A549 (cell line): ENCODE data around the gene TMEM117. TPM values are rescaled to one million over a fixed set of nuclear protein-coding genes. Genes with fewer than 3 reads are reported as not detected.

ENCODE experiments used
- ATAC-seq, 2 experiments: fragments of 200-7000 bp in 1 of 2; fragments of >200 bp in 1 of 2; cut with Nextera tagmentation in 1 of 2; cut with Tn5 transposase in 1 of 2; 3 replicates each; pipeline versions ENCODE4 v1.8.0 to v1.9.1; 2018 to 2020; ENCODE audit warnings: mild to moderate bottlenecking in 1 of 2, moderate library complexity in 1 of 2
- CTCF ChIA-PET: fragments of 300-600 bp; sonication (Branson Sonifier 250); formaldehyde crosslinking; extraction: SDS; loops from one replicate; lab custom pipeline; 2021; ENCODE audit warnings: antibody characterized with exemption, inconsistent platforms; lab: Yijun Ruan, JAX
- POLR2A ChIA-PET: fragments of 350-600 bp; formaldehyde crosslinking; extraction: SDS; loops from one replicate; lab custom pipeline; 2021; ENCODE audit warnings: antibody characterized with exemption, inconsistent platforms; lab: Yijun Ruan, JAX
- DNase-seq, 2 experiments: peaks; one replicate each; pipeline versions ENCODE4 v3.0.0 to v3.0.0-alpha.2; 2011 to 2016; ENCODE audit warnings: low read depth in 1 of 2, low spot score in 1 of 2
- FAIRE-seq: peaks from 2 replicates; lab custom pipeline; 2011; peaks lifted over from hg19 to GRCh38; lab: Jason Lieb, UNC
- H3K27ac ChIP-seq, 2 experiments: fragments of >200 bp; sonication (Bioruptor Twin); formaldehyde crosslinking; 3 replicates each; pipeline ENCODE4 v1.5.1; 2016 to 2017
- H3K4me1 ChIP-seq: fragments of >200 bp; sonication (Bioruptor Twin); formaldehyde crosslinking; 3 replicates; pipeline ENCODE4 v1.6.1; 2016
- H3K4me2 ChIP-seq: fragments of >200 bp; sonication (Bioruptor Twin); formaldehyde crosslinking; 3 replicates; pipeline ENCODE4 v1.6.1; 2016
- H3K4me3 ChIP-seq: fragments of >200 bp; sonication (Bioruptor Twin); formaldehyde crosslinking; 3 replicates; pipeline ENCODE4 v1.5.1; 2016
- H3K9me3 ChIP-seq: fragments of >200 bp; sonication (Bioruptor Twin); formaldehyde crosslinking; 3 replicates; pipeline ENCODE4 v1.6.1; 2016
- CBX2 ChIP-seq: fragments of 200-600 bp; sonication (generic); IDR thresholded peaks from 2 replicates; pipeline ENCODE4 v1.6.1; 2016; ENCODE audit warnings: low read depth, mild to moderate bottlenecking, borderline replicate concordance
- CBX8 ChIP-seq: fragments of 200-600 bp; sonication (generic); IDR thresholded peaks from 2 replicates; pipeline ENCODE4 v1.6.1; 2016
- CHD4 ChIP-seq: fragments of 200-600 bp; sonication (generic); IDR thresholded peaks from 2 replicates; pipeline ENCODE4 v1.6.1; 2016; ENCODE audit warnings: antibody characterized with exemption, mild to moderate bottlenecking, borderline replicate concordance
- EHF ChIP-seq: fragments of 250-450 bp; sonication (Bioruptor Pico); IDR thresholded peaks from 2 replicates; pipeline ENCODE4 v1.5.0; 2020; ENCODE audit warnings: mild to moderate bottlenecking
- EHMT2 ChIP-seq: fragments of 200-600 bp; sonication (generic); IDR thresholded peaks from 2 replicates; pipeline ENCODE4 v1.6.1; 2016; ENCODE audit warnings: antibody characterized with exemption, low read depth, mild to moderate bottlenecking, moderate library complexity
- ESRRA ChIP-seq: fragments of 150-350 bp; IDR thresholded peaks from 2 replicates; pipeline ENCODE4 v1.6.1; 2014; ENCODE audit warnings: mild to moderate bottlenecking, low read length, borderline replicate concordance
- HDAC2 ChIP-seq: fragments of 200-600 bp; sonication (generic); IDR thresholded peaks from 2 replicates; pipeline ENCODE4 v1.6.1; 2016
- HOXB13 ChIP-seq: fragments of 250-450 bp; sonication (Bioruptor Pico); IDR thresholded peaks from 2 replicates; pipeline ENCODE4 v1.5.0; 2020; ENCODE audit warnings: low read depth, mild to moderate bottlenecking, moderate library complexity
- HOXB5 ChIP-seq: fragments of 250-450 bp; sonication (Bioruptor Pico); IDR thresholded peaks from 2 replicates; pipeline ENCODE4 v1.5.0; 2020; ENCODE audit warnings: mild to moderate bottlenecking, moderate library complexity
- KDM5A ChIP-seq: fragments of 200-600 bp; sonication (generic); IDR thresholded peaks from 2 replicates; pipeline ENCODE4 v1.6.1; 2016; ENCODE audit warnings: antibody characterized with exemption, mild to moderate bottlenecking
- NPAS2 ChIP-seq: fragments of 250-450 bp; sonication (Bioruptor Pico); IDR thresholded peaks from 2 replicates; pipeline ENCODE4 v1.8.0; 2022; ENCODE audit warnings: mild to moderate bottlenecking, moderate library complexity, borderline replicate concordance
- PHF8 ChIP-seq: fragments of 200-600 bp; sonication (generic); IDR thresholded peaks from 2 replicates; pipeline ENCODE4 v1.6.1; 2016; ENCODE audit warnings: low read depth, mild to moderate bottlenecking, antibody characterized with exemption, moderate library complexity, borderline replicate concordance
- RARB ChIP-seq: fragments of 250-450 bp; sonication (Bioruptor Pico); IDR thresholded peaks from 2 replicates; pipeline ENCODE4 v1.8.0; 2021; ENCODE audit warnings: mild to moderate bottlenecking, moderate library complexity
- RCOR1 ChIP-seq: fragments of 150-350 bp; IDR thresholded peaks from 2 replicates; pipeline ENCODE4 v1.6.1; 2014; ENCODE audit warnings: antibody characterized with exemption, low read length, low read depth
- ZFP36 ChIP-seq: fragments of 450-650 bp; IDR thresholded peaks from 2 replicates; pipeline ENCODE4 v1.6.1; 2014; ENCODE audit warnings: borderline replicate concordance; ENCODE audit not compliant: partially characterized antibody
- WGBS: methylation state at CpG from one replicate; pipeline ENCODE4 v1.1.6; 2017; ENCODE audit errors: missing lambda C conversion rate; 5-methylcytosine and 5-hydroxymethylcytosine counted together
- polyA plus RNA-seq, 4 experiments: library from polyadenylated mRNA; depleted of rRNA in 3 of 4; stranded (reverse); fragments of >200 nt; fragmentation: RNase III in 1 of 4; extraction: RNeasy Plus Mini Kit Qiagen cat#74134 plus additional on column Dnase treatment in 1 of 4; gene quantifications; 2 replicates in 3 of 4; 3 replicates in 1 of 4; pipeline ENCODE4 v1.2.3, GENCODE V29; 2011 to 2017
- TF ChIP-seq, protein P1 (sequence below): fragments of >200 bp; sonication (Bioruptor Twin); formaldehyde crosslinking; IDR thresholded peaks from 2 replicates; pipeline ENCODE4 v1.6.1; 2016
- TF ChIP-seq, protein P2 (sequence below): fragments of 250-450 bp; sonication (Bioruptor Pico); IDR thresholded peaks from 2 replicates; pipeline ENCODE4 v1.5.0; 2021; ENCODE audit warnings: mild to moderate bottlenecking, moderate library complexity, borderline replicate concordance
- TF ChIP-seq, protein P3 (sequence below): IDR thresholded peaks from 2 replicates; pipeline ENCODE4 v1.6.1; 2012

The TMEM117 gene
- polyA plus RNA-seq, 2 of the 4 experiments (the other 2 are of a cell fraction): 2.1 to 4.6 TPM

DNA sequence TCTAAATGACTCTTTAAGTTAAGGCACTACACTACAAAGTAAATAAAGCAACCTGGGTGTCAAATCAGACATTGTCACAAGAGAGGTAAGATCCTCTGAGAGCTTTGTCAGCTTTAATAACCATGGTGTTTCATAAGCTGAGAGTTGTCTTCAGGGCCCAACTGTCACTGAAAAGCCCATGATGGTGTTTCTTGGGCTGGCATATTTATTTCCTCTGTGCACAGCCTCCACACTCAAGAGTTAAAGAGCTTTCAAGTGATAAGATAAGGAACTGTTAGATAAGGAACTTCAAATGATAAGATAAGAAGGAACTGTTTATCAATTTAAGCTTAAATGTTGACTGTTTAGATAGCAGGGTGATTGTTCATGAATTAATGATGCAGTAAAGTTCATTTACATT is 495.4 kb downstream of the TMEM117 start (continued):
- TF ChIP-seq, protein P1, sequence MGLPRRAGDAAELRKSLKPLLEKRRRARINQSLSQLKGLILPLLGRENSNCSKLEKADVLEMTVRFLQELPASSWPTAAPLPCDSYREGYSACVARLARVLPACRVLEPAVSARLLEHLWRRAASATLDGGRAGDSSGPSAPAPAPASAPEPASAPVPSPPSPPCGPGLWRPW: no peak

DNA sequence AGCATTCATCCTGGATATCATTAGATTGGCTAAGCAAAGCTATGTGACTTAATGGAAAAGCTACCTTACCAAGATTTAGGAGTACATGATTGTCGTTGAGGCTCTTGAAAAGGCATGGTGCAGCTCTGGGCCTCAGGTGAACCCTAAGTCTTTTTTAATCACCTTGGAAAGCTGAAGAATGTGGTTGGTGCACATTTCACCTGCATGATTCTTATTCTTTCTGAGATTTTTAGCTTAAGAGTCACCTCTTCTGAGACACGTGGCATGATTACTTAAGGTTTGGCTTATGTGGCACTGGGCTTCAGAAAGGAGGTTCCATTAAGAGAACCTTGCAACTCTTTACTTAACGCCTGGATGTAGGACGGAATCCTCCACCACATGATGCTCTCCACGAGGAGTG is 498.5 kb downstream of the TMEM117 start:
- no peak overlapping the region for H3K4me3 ChIP-seq
- H3K4me1 ChIP-seq: no peaks in the 10 kb centered on the region
- 34% methylated on average over 5 of the region's 5 CpGs for WGBS
- CTCF ChIA-PET: no interaction called here
- TF ChIP-seq EHMT2 (no peak), ZFP36 (no peak), RARB (no peak), PHF8 (no peak), HOXB5 (CRISPR knock-in tag) (no peak), EHF (CRISPR knock-in tag) (no peak), NPAS2 (CRISPR knock-in tag) (no peak), HOXB13 (CRISPR knock-in tag) (no peak), CBX8 (no peak), CBX2 (no peak), ESRRA (no peak)
- TF ChIP-seq, protein P2, sequence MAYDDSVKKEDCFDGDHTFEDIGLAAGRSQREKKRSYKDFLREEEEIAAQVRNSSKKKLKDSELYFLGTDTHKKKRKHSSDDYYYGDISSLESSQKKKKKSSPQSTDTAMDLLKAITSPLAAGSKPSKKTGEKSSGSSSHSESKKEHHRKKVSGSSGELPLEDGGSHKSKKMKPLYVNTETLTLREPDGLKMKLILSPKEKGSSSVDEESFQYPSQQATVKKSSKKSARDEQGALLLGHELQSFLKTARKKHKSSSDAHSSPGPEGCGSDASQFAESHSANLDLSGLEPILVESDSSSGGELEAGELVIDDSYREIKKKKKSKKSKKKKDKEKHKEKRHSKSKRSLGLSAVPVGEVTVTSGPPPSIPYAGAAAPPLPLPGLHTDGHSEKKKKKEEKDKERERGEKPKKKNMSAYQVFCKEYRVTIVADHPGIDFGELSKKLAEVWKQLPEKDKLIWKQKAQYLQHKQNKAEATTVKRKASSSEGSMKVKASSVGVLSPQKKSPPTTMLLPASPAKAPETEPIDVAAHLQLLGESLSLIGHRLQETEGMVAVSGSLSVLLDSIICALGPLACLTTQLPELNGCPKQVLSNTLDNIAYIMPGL (CRISPR knock-in tag): no peak
- TF ChIP-seq, protein P3, sequence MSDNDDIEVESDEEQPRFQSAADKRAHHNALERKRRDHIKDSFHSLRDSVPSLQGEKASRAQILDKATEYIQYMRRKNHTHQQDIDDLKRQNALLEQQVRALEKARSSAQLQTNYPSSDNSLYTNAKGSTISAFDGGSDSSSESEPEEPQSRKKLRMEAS: no peak
- TF ChIP-seq, all 56 proteins: peak for 0
- Histone ChIP-seq H3K27ac (no peak overlapping the region), H3K4me2 (no peak overlapping the region), H3K9me3 (no peaks in the 10 kb centered on the region)
- FAIRE-seq: no peak
- ATAC-seq: no peak
- POLR2A ChIA-PET: no interaction called here
- no peak for DNase-seq

- TF ChIP-seq RARB (no peak), EHMT2 (no peak), EHF (CRISPR knock-in tag) (no peak), KDM5A (no peak), HDAC2 (no peak)
- TF ChIP-seq, all 56 proteins: peak for 0
- H3K4me3 ChIP-seq: no peak overlapping the region
- ATAC-seq (no peak), FAIRE-seq (no peak), DNase-seq (no peak)
- H3K27ac ChIP-seq: no peak overlapping the region
- no peaks in the 10 kb centered on the region for H3K4me1 ChIP-seq
- H3K4me2 ChIP-seq: no peak overlapping the region
- ChIA-PET POLR2A (no interaction called here), CTCF (no interaction called here)
- no peaks in the 10 kb centered on the region for H3K9me3 ChIP-seq
Observed at GRCh38 chr12:44335030-44335429, 499.1 kb downstream of the TMEM117 start.

DNA sequence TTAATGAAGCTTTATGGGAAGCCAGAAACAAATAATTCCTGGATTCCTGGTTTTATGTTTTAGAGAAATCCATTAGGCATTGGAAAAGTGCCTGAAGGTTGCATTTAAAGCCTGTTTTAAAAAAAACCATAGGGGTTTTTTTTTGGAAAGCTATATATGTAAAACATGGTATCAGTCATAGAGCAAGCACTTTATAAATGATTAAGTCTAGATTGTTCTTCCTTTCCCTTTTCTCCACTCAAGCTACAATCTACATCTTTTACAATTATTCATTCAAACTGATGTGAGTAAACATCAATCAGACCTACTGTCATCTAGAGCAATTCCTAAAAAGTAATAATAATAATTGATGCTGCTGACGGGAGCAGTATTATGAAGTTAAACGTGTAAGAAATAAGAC is 500.7 kb downstream of the TMEM117 start:
- FAIRE-seq: no peak
- ATAC-seq: no peak
- TF ChIP-seq, protein P3: no peak
- no peak for TF ChIP-seq HOXB13 (CRISPR knock-in tag)
- no peak for TF ChIP-seq CHD4
- no peak for TF ChIP-seq RCOR1
- TF ChIP-seq RARB: no peak
- no peak for DNase-seq
- Histone ChIP-seq H3K9me3 (no peaks in the 10 kb centered on the region), H3K4me3 (no peak overlapping the region), H3K4me2 (no peak overlapping the region), H3K27ac (no peak overlapping the region), H3K4me1 (no peaks in the 10 kb centered on the region)
- 65% methylated on average over 2 of the region's 2 CpGs for WGBS
- POLR2A ChIA-PET: no interaction called here
- CTCF ChIA-PET: no interaction called here
